ENCODE data around the gene RASA4B.

DNA sequence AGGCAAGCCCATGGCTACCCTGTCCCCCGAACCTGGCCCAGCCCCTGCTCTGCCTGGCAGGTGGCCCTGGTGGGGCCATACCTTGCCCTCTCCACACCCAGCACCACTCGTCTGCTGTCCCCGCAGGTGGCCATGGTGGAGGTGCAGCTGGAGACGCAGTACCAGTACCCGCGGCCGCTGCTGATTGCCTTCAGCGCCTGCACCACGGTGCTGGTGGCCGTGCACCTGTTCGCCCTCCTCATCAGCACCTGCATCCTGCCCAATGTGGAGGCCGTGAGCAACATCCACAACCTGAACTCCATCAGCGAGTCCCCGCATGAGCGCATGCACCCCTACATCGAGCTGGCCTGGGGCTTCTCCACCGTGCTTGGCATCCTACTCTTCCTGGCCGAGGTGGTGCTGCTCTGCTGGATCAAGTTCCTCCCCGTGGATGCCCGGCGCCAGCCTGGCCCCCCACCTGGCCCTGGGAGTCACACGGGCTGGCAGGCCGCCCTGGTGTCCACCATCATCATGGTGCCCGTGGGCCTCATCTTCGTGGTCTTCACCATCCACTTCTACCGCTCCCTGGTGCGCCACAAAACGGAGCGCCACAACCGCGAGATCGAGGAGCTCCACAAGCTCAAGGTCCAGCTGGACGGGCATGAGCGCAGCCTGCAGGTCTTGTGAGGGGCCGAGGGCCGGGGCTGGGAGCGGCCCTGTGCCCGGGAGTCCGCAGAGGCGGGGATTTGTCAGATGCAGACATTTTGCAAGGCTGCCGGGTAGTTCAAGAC is 71.0 kb downstream of the RASA4B start:
- no peak for TF ChIP-seq CTCF (IDR thresholded peaks at IDR 0.05)
- no peak for TF ChIP-seq POLR2A (IDR thresholded peaks at IDR 0.05)

Measured in tibial nerve (tissue), 3 donors.